T-helper 2 cell treated with Interferon-gamma antibody and Interleukin-4, amounts not matched to agents 100 ng/mL and 5 ng/mL, for 36 hours (primary cell): ENCODE results near the gene ITPK1. TPM values are rescaled to one million over a fixed set of nuclear protein-coding genes. Genes with fewer than 3 reads are reported as not detected.

ENCODE experiments used
- intact Hi-C: fragments of 100-400 bp; cut with micrococcal nuclease; formaldehyde crosslinking; loops from one replicate; pipeline ENCODE4 v1.15.1; 2023
- total RNA-seq: library from RNA; stranded (reverse); gene quantifications from 2 replicates; pipeline ENCODE4 v1.2.3, GENCODE V29; 2022

Gene ITPK1
- total RNA-seq, 1 donor from 2014 or later = 84.1 TPM

- intact Hi-C loops = no loop called here
Observed at GRCh38 chr14:93047661-93048060, 68.1 kb downstream of the ITPK1 start.

DNA sequence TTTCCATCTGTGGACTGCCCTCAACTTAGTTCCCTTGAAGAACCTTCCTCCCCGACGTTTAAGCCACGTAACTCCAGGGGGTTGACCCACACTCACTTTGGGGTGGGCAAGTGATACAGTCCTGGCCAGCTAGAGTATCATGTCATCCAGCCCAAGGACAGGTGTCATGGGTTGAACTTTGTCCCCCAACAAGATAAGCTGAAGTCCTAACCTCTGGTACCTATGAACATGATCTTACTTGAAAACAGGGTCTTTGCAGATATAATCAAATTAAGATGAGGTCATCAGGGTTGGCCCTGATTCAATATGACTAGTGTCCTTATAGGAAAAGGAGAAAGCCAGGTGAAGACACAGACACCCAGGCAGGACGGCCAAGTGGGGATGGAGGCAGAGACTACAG lies 68.6 kb downstream of the ITPK1 start:
- intact Hi-C loops = no loop called here

DNA sequence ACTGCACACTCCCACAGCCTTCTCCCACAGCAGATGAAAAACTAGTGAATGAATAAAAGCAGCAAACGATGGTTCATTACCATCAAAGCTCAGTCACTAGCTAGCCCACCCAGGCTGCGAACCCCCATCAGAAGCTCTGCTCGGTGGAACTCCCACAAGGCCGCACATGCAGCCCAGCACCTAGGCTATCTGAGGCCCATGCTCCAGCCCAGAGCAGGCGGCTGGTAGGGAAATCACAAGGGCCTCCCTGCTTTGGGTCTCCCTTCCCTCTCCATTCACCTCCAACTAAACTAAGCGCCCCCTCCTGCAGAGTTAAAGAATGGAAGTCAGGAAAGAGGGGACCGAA lies 69.0 kb downstream of the ITPK1 start:
- intact Hi-C loops = no loop called here

DNA sequence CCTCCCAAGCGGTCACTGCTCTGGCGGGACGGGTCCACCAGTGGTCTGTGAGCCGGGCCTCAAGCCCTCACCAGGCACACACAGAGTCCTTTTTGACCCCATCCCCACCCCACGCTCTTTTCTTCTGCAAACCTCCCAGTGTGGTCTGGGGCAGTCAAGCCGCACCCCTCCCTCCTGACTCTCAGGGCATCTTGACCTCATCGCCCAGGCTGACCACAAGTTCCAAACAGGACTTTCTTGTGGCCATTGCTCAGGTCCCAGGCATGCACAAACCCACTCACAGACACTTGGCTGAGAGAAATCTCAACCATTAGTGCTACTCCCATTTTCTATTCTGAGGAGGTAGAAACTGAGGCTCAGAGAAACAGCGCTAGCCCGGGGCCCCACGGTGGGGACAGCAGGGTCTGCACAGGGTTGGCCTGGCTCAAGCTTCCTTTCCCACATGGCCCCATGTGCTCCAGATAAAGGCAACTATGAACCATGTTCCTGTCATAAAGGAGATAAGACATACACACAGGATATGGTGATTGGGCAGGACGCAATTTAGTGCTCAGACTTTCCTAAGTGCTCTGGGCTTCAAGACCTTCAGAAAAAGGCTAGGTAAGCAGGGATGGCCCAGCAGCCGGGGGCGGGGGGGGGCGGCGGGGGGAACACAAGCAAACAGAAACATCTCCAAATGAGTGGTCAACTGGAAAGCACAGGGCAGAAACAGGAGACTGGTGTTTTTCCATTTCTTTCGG lies 69.6 kb downstream of the ITPK1 start:
- intact Hi-C loops = no loop called here

DNA sequence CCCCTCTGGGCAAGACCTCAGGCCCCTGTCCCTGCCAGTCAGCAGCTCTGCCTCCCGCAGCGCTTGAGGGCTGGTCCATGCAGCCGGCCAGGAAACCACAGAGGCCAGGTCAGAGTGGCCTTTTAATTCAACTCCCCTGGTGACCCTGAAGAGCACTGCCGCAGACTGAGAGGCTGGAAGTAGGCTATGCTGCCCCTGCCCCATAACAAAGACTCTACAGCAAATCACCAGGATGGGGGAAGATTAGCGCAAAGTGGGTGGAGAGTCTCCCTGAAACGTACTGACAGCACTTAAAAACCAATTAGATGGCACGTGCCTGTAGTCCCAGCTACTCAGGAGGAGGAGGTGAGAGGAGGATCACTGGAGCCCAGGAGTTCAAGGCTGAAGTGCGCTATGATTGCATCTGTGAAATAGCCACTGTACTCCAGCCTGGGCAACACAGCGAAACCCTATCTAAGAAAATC lies 70.5 kb downstream of the ITPK1 start:
- intact Hi-C loops = no loop called here

DNA sequence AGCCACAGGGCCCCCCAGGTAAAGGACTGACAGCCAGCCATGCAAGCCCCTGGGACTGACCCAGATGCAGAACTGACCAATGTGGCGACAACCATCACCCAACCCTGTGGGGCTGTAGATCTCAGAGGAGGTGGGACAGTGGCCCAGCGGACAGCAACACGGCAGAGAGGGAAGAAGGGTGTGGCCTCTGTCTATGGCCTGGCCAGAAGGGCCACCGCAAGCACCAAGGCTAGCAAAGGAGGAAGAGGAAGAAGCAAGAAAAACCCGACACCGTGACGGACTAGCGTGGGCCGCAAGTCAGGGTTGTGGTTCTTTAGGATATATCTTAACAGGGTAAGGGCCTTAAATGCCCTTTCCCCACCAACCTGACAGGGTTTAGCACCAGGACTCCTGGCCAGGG lies 71.2 kb downstream of the ITPK1 start:
- intact Hi-C loops = no loop called here

- intact Hi-C loops = no loop called here
Observed at GRCh38 chr14:93044121-93044520, 71.6 kb downstream of the ITPK1 start.

DNA sequence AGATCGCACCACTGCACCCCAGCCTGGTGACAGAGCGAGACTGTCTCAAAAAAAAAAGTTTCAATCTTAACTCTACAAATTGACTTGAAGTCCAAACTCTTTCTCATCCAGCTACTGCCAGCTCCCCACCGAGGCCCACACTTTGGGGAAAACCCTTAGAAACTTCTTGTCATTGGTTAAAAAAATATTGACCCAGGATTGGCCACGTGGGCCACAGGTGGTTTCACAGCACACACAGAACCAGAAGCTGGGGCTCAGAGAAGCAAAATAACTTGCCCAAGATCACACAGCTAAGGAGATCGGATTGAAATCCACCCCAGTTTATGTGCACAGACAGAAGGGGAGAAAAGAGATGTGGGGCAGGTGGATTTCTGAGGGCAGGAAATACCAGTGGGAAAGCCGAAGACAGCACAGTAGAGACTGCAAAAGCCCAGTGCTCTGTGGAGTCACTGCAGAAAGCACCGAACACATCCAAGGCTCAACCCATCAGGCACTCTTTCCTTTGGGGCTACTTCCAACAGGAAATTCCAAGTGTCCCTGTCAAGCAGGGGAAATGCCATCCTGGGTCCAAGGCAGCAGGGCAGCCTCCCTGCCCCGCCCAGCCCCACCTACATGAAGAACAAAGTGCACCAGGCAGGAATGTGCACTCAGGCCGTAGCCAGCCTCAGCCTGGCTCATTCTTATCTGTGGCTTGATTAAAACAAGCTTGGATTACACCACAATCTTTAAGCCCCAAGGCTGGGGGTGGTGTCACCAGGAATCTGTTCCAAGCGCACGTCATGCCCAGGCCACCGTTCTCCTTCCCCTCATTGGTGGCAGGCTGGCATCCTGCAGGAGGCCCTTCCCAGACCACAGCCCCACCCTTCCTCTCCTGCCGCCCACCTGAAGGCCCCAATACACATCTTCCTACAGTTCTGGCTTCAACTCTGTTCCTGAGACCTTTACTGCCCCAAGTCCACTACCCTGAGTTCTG lies 72.5 kb downstream of the ITPK1 start:
- intact Hi-C loops = no loop called here

- intact Hi-C loops = no loop called here
Observed at GRCh38 chr14:93041830-93042229, 73.9 kb downstream of the ITPK1 start.

GRCh38 chr14:93040982-93041381 lies 74.7 kb downstream of the ITPK1 start:
- intact Hi-C loops = no loop called here

DNA sequence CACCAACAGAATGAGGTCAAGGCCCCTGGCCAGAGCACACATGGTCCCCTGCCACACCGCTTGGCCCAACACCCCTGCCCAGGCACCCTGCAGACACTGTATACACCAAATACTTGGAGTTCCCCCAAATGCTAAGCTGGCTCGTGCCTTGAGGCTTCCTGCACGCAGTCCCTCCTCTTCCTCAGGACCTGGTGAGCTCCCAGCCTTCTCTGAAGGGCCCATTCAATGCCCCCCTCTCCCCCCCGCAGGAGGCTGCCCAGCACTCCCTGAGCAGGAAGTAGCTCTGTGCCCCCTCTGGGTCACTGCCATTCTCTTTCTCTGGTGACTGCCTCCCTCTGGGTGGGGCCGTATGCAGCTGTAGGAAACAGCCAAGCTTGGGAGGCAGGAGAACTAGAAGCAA lies 75.3 kb downstream of the ITPK1 start:
- intact Hi-C loops = no loop called here

DNA sequence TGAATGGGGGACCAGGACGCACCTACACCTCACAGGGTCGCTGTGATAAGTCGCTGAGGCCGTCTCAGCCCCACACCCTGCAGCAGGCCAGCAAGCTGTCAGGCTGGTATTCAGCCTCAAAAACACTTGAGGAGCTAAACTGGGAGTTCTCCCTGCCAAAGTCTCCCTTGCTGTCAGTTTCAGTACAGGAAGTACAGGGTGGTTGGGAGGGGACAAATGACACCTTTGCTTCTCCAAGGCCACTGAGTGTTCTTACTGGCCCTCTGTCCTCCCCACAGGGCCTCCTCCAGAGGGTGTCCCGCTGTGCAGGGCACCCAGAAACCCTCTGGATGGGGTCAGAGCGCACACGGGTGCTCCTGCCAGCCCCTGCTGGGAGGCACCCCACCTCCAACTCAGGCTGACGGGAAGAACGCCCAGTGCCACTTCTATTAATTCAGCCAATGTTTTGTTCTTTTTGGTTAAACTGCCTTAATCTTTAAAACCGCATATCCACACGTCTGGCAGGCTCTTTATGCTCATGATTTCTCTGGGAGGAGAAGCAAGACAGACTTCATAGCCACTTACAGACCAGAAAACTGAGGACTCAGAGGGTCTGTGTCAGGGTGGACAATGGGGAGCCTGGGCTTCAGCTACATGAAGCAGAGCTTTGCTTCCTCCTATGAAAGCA lies 75.9 kb downstream of the ITPK1 start:
- intact Hi-C loops = loop anchor here (10.0 kb wide), 1 partner anchor 95 kb away; no protein-coding TSS in a partner anchor

DNA sequence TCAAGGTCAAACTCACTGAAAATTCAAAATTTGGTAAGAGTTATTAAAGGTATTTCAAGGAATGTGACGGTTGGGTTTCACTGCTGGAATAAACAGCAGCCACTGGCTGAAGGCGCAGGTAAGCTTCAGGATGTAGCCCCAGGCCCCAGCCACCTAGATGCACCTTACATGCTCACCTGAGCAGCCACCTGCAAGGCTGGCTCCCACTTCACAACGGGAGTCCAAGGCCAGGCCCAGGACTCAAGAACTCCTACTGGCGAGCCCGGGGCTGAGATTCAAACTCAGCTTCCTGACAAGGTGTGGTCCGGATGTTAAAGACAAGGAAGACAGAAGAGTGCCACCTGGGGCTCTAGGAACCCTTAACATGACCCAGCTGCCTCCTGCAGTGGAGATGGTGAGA lies 78.4 kb downstream of the ITPK1 start:
- intact Hi-C loops = loop anchor here (10.0 kb wide), 1 partner anchor 97 kb away; no protein-coding TSS in a partner anchor

GRCh38 chr14:93036652-93037345 lies 78.9 kb downstream of the ITPK1 start:
- intact Hi-C loops = loop anchor here (10.0 kb wide), 1 partner anchor 98 kb away; no protein-coding TSS in a partner anchor

- intact Hi-C loops = loop anchor here (10.0 kb wide), 1 partner anchor 99 kb away; no protein-coding TSS in a partner anchor
Observed at GRCh38 chr14:93035917-93036651, 79.6 kb downstream of the ITPK1 start.

GRCh38 chr14:93035585-93035916 lies 80.2 kb downstream of the ITPK1 start:
- intact Hi-C loops = loop anchor here (10.0 kb wide), 1 partner anchor 99 kb away; no protein-coding TSS in a partner anchor

DNA sequence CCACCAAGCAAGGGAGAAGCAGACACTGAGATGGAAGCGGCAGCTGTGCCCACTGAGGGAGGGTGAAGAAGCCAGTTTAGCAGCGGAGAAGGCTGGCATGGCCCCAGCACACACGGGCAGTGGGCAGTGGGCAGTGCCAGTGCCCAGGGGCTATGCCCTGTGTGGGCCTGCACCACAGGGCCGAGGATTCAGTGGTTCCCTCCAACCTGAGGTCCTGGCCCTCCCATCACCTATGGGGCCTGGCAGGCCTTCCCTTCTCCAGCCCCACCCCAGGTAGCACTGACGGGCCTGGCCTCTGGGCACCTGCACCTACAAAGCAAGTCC lies 81.1 kb downstream of the ITPK1 start:
- intact Hi-C loops = loop anchor here (10.0 kb wide), 1 partner anchor 100 kb away; no protein-coding TSS in a partner anchor

GRCh38 chr14:93033983-93034670 lies 81.6 kb downstream of the ITPK1 start:
- intact Hi-C loops = loop anchor here (10.0 kb wide), 1 partner anchor 101 kb away; no protein-coding TSS in a partner anchor
